Effector memory CD4-positive, alpha-beta T cell (primary cell): Measurements from ENCODE around the gene HAPSTR1.

Experiments
- DNase-seq, 3 donors: peaks; one replicate each; pipeline ENCODE4 v3.0.0-alpha.2; 2020
- H3K27ac ChIP-seq: 2 replicates; pipeline ENCODE4 v1.7.0; 2013; ENCODE audit warnings: mild to moderate bottlenecking, low read length, moderate library complexity; ENCODE audit not compliant: insufficient read depth, poor library complexity, severe bottlenecking
- H3K27me3 ChIP-seq: replicated peaks from 2 replicates; pipeline ENCODE4 v1.7.0; 2013; ENCODE audit warnings: mild to moderate bottlenecking, low read length; ENCODE audit not compliant: insufficient read depth, control insufficient read depth, poor library complexity, severe bottlenecking
- H3K36me3 ChIP-seq: 2 replicates; pipeline ENCODE4 v1.7.0; 2013; ENCODE audit warnings: mild to moderate bottlenecking, low read length, moderate library complexity; ENCODE audit not compliant: control insufficient read depth, insufficient read depth
- H3K4me1 ChIP-seq: 2 replicates; pipeline ENCODE4 v1.7.0; 2013; ENCODE audit warnings: low read length, mild to moderate bottlenecking; ENCODE audit not compliant: control insufficient read depth, insufficient read depth, poor library complexity, severe bottlenecking
- H3K4me3 ChIP-seq: 2 replicates; pipeline ENCODE4 v1.7.0; 2013; ENCODE audit warnings: low read length, low read depth, mild to moderate bottlenecking; ENCODE audit not compliant: insufficient read depth, poor library complexity, severe bottlenecking
- H3K9me3 ChIP-seq: 2 replicates; pipeline ENCODE4 v1.7.0; 2013; ENCODE audit warnings: mild to moderate bottlenecking, low read length, moderate library complexity; ENCODE audit not compliant: control insufficient read depth

The HAPSTR1 gene

GRCh38 chr16:9126609-9127008, 35.2 kb downstream of the HAPSTR1 start:
- Histone ChIP-seq H3K4me3 (no peak overlapping the region), H3K4me1 (peaks cover 19% of the 10 kb centered on the region), H3K27me3 (no peaks in the 10 kb centered on the region), H3K27ac (peak overlapping the region; percentile 15), H3K9me3 (no peaks in the 10 kb centered on the region), H3K36me3 (peaks cover 4% of the 10 kb centered on the region)
- no peak for DNase-seq

GRCh38 chr16:9128346-9129342, 37.2 kb downstream of the HAPSTR1 start:
- no peak for DNase-seq
- Histone ChIP-seq H3K9me3 (no peaks in the 10 kb centered on the region), H3K4me3 (no peak overlapping the region), H3K27ac (peak overlapping the region; percentile 35), H3K36me3 (peaks cover 4% of the 10 kb centered on the region), H3K27me3 (no peaks in the 10 kb centered on the region), H3K4me1 (peaks cover 17% of the 10 kb centered on the region)

GRCh38 chr16:9134306-9134705, 42.9 kb downstream of the HAPSTR1 start:
- Histone ChIP-seq H3K36me3 (no peaks in the 10 kb centered on the region), H3K4me3 (no peak overlapping the region), H3K27ac (no peak overlapping the region), H3K9me3 (no peaks in the 10 kb centered on the region), H3K4me1 (peaks cover 5% of the 10 kb centered on the region), H3K27me3 (peaks cover 7% of the 10 kb centered on the region)
- DNase-seq = no peak

- Histone ChIP-seq H3K27me3 (peaks cover 8% of the 10 kb centered on the region), H3K36me3 (no peaks in the 10 kb centered on the region), H3K27ac (no peak overlapping the region), H3K4me3 (no peak overlapping the region), H3K9me3 (no peaks in the 10 kb centered on the region), H3K4me1 (peaks cover 5% of the 10 kb centered on the region)
- DNase-seq = peak in 2 of 3 donors; percentile 11 to 18
Observed at GRCh38 chr16:9134739-9135138, 43.3 kb downstream of the HAPSTR1 start.

GRCh38 chr16:9135797-9136196, 44.4 kb downstream of the HAPSTR1 start:
- H3K4me3 ChIP-seq = no peak overlapping the region
- H3K27me3 ChIP-seq = peaks cover 8% of the 10 kb centered on the region
- DNase-seq = no peak

GRCh38 chr16:9136596-9136995, 45.2 kb downstream of the HAPSTR1 start:
- Histone ChIP-seq H3K4me1 (peaks cover 5% of the 10 kb centered on the region), H3K9me3 (no peaks in the 10 kb centered on the region), H3K36me3 (no peaks in the 10 kb centered on the region), H3K27ac (no peak overlapping the region), H3K4me3 (no peak overlapping the region), H3K27me3 (peaks cover 8% of the 10 kb centered on the region)
- no peak for DNase-seq

More at GRCh38 chr16:9135797-9136196, 44.4 kb downstream of the HAPSTR1 start:
- no peaks in the 10 kb centered on the region for H3K9me3 ChIP-seq
- H3K27ac ChIP-seq = no peak overlapping the region
- no peaks in the 10 kb centered on the region for H3K36me3 ChIP-seq
- peaks cover 5% of the 10 kb centered on the region for H3K4me1 ChIP-seq

GRCh38 chr16:9138021-9138680, 46.7 kb downstream of the HAPSTR1 start:
- Histone ChIP-seq H3K27ac (no peak overlapping the region), H3K27me3 (peaks cover 8% of the 10 kb centered on the region), H3K4me3 (no peak overlapping the region), H3K9me3 (no peaks in the 10 kb centered on the region), H3K36me3 (no peaks in the 10 kb centered on the region), H3K4me1 (peaks cover 5% of the 10 kb centered on the region)
- no peak for DNase-seq

- Histone ChIP-seq H3K4me1 (peaks cover 5% of the 10 kb centered on the region), H3K9me3 (no peaks in the 10 kb centered on the region), H3K36me3 (no peaks in the 10 kb centered on the region), H3K27ac (no peak overlapping the region), H3K27me3 (peaks cover 8% of the 10 kb centered on the region), H3K4me3 (no peak overlapping the region)
- peak; percentile 21 to 42 (median 36) for DNase-seq
Observed at GRCh38 chr16:9138731-9139501, 47.5 kb downstream of the HAPSTR1 start.

GRCh38 chr16:9139965-9140364, 48.5 kb downstream of the HAPSTR1 start:
- H3K4me1 ChIP-seq = peaks cover 5% of the 10 kb centered on the region
- no peaks in the 10 kb centered on the region for H3K36me3 ChIP-seq
- DNase-seq = no peak
- no peaks in the 10 kb centered on the region for H3K9me3 ChIP-seq
- peaks cover 8% of the 10 kb centered on the region for H3K27me3 ChIP-seq
- no peak overlapping the region for H3K27ac ChIP-seq
- H3K4me3 ChIP-seq = no peak overlapping the region
